Measurements from ENCODE around the gene PRKACA. TPM values are rescaled to one million over a fixed set of nuclear protein-coding genes. Genes with fewer than 3 reads are reported as not detected.

Gene PRKACA
- total RNA-seq, 2 experiments from 2014 or later: 21.1 to 62.0 TPM

DNA sequence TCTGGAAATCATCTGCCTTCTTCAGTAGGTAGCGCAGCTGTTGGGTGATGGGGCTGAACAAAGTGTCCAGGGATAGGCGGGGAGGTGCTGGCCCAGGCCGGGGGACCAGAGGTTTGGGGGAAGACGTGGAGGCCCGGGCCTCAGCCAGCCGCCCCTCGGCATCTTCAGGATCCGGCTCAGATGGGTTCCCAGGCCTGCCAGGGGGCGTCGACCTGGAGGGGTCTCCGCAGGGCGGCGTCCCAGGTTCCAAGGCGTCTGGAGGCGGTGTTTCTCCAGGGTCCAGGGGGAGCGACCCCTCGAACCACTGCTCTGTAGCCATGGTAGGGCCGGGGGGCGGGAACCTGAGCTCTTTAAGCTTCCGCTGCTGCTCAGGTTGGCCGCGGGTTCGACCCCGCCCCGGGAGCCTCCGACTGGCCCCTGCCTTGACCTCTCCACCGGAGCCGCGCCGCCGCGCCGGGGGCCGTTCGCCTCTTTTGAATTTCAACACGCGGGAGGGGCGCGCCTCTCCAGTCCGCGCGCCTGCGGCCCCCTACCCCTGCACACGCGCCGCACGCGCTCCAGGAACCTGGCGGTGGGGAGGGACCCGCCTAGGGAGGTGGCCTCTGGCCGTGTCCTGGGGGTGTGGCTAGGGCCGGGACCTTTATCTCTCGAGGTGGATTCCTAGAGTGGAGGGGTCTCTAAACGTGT, 32.1 kb downstream of the PRKACA start, which contains the start of gene C19orf67:
TSS of gene C19orf67 (minus strand) at position 475 of the 687 bp plus-strand sequence. CDS start at position 319, 156 bp downstream.
- no peak within 1 kb of the TSS for H2AFZ ChIP-seq (ENCODE audit: low read length)
- no peaks in the 10 kb centered on the region for H3K9me2 ChIP-seq (ENCODE audit: insufficient read depth, low read length)
- peaks cover 15% of the 10 kb centered on the region; the same call in 1 of the 2 replicates for H3K79me2 ChIP-seq (ENCODE audit: insufficient read depth, low read depth, low read length)
- ChIA-PET CTCF (ENCODE audit: unreplicated experiment) (no interaction called here), POLR2A (no interaction called here)
- H3K4me3 ChIP-seq (ENCODE audit: low read depth, low read length, poor library complexity, severe bottlenecking): no peak within 1 kb of the TSS
- no TSS peak for BruUV-seq (replicated peaks)
- H3K4me2 ChIP-seq (ENCODE audit: low read length): no peak within 1 kb of the TSS
- H3K27ac ChIP-seq (ENCODE audit: low read depth, low read length, poor library complexity, severe bottlenecking): no peak within 1 kb of the TSS
- TF ChIP-seq CTCF (conservative IDR thresholded peaks at IDR 0.05; ENCODE audit: low read length) (no peak), EZH2phosphoT487 (IDR thresholded peaks at IDR 0.05; ENCODE audit: borderline replicate concordance, low read depth, low read length) (no peak)
- H3K9me3 ChIP-seq (ENCODE audit: low read length): no peaks in the 10 kb centered on the region
- intact Hi-C loops (cut with micrococcal nuclease; ENCODE audit: unreplicated experiment): no loop called here
- H4K20me1 ChIP-seq (ENCODE audit: insufficient read depth, low read length): peaks cover 9% of the 10 kb centered on the region; the same call in 1 of the 2 replicates
- peaks cover 22% of the 10 kb centered on the region for H3K4me1 ChIP-seq (ENCODE audit: insufficient read depth, low read length, poor library complexity, severe bottlenecking)
- no peak for DNase-seq (ENCODE audit: low spot score)
- peaks cover 41% of the 10 kb centered on the region for H3K36me3 ChIP-seq (ENCODE audit: insufficient read depth, low read length)

DNA sequence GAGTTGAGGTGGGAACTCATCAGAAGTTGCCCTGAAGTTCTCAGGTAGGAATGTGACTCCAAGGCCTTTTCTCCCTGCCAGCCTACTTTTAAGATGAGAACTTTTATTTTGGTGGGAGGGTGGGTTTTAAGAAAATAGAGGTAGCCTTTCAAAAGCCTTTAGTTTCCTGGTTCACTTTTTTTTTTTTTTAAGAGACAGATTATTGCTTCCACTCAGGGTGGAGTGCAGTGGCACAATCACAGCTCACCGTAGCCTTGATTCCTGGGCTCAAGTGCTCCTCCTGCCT, 34.9 kb downstream of the PRKACA start:
- Histone ChIP-seq H3K79me2 (ENCODE audit: insufficient read depth, low read depth, low read length) (no peaks in the 10 kb centered on the region), H3K4me3 (ENCODE audit: low read depth, low read length, poor library complexity, severe bottlenecking) (no peak overlapping the region), H2AFZ (ENCODE audit: low read length) (no peak overlapping the region), H3K9me2 (ENCODE audit: insufficient read depth, low read length) (no peaks in the 10 kb centered on the region), H4K20me1 (ENCODE audit: insufficient read depth, low read length) (no peaks in the 10 kb centered on the region), H3K27ac (ENCODE audit: low read depth, low read length, poor library complexity, severe bottlenecking) (no peak overlapping the region), H3K36me3 (ENCODE audit: insufficient read depth, low read length) (peaks cover 25% of the 10 kb centered on the region; the same call in 1 of the 2 replicates), H3K4me2 (ENCODE audit: low read length) (no peak overlapping the region), H3K9me3 (ENCODE audit: low read length) (no peaks in the 10 kb centered on the region), H3K4me1 (ENCODE audit: insufficient read depth, low read length, poor library complexity, severe bottlenecking) (peaks cover 19% of the 10 kb centered on the region)
- DNase-seq (ENCODE audit: low spot score): no peak
- ChIA-PET POLR2A (no interaction called here), CTCF (ENCODE audit: unreplicated experiment) (no interaction called here)
- BruUV-seq (replicated peaks): no TSS peak
- intact Hi-C loops (cut with micrococcal nuclease; ENCODE audit: unreplicated experiment): no loop called here
- TF ChIP-seq EZH2phosphoT487 (IDR thresholded peaks at IDR 0.05; ENCODE audit: borderline replicate concordance, low read depth, low read length) (no peak), CTCF (conservative IDR thresholded peaks at IDR 0.05; ENCODE audit: low read length) (no peak)

Data from OCI-LY7 (cell line).